Transverse colon (tissue), 4 donors: ENCODE measurements around the gene SLC24A1.

Experiments
- CTCF ChIP-seq, 5 experiments: fragments of 200-600 bp in 3 of 5; fragments of 450-650 bp in 2 of 5; sonication (generic) in 3 of 5; IDR thresholded peaks; 1 replicate in 2 of 5; 2 replicates in 3 of 5; pipeline ENCODE4 v1.5.1; 2016 to 2017; ENCODE audit warnings: antibody characterized with exemption in 5 of 5, inconsistent platforms in 3 of 5, mild to moderate bottlenecking in 2 of 5, moderate library complexity in 1 of 5
- EP300 ChIP-seq: sonication (generic); formaldehyde crosslinking; IDR thresholded peaks from one replicate; pipeline ENCODE4 v1.6.1; 2017; ENCODE audit warnings: antibody characterized with exemption, low read depth
- POLR2A ChIP-seq: fragments of 450-650 bp; IDR thresholded peaks from one replicate; pipeline ENCODE4 v1.6.1; 2016; ENCODE audit warnings: antibody characterized with exemption, mild to moderate bottlenecking, moderate library complexity
- POLR2AphosphoS5 ChIP-seq, 3 donors: sonication (generic); formaldehyde crosslinking; IDR thresholded peaks; one replicate each; pipeline ENCODE4 v1.6.1; 2016; ENCODE audit warnings: antibody characterized with exemption in 3 of 3

- TF ChIP-seq CTCF (IDR thresholded peaks at IDR 0.05) (no peak), POLR2A (no peak), EP300 (no peak), POLR2AphosphoS5 (IDR thresholded peaks at IDR 0.05) (no peak)
Observed at GRCh38 chr15:65603559-65603958, 18.2 kb upstream of the SLC24A1 start.
